Activated T-cell treated with anti-CD3 and anti-CD28 coated beads for 48 hours (primary cell): Measurements from ENCODE around the gene LYPD6.
"Not testable (repeated sequence)": the region's sequence is repeated elsewhere in the genome, so short reads cannot be mapped to it uniquely, and the experiment has no call there.

ENCODE experiments used
- DNase-seq: peaks from one replicate; pipeline ENCODE4 v3.0.0-alpha.2; 2020; ENCODE audit warnings: low read depth

The LYPD6 gene

GRCh38 chr2:149451417-149452165 lies 121.2 kb downstream of the LYPD6 start:
- no peak for DNase-seq

- DNase-seq = no peak
Observed at GRCh38 chr2:149456285-149456684, 125.9 kb downstream of the LYPD6 start.

DNA sequence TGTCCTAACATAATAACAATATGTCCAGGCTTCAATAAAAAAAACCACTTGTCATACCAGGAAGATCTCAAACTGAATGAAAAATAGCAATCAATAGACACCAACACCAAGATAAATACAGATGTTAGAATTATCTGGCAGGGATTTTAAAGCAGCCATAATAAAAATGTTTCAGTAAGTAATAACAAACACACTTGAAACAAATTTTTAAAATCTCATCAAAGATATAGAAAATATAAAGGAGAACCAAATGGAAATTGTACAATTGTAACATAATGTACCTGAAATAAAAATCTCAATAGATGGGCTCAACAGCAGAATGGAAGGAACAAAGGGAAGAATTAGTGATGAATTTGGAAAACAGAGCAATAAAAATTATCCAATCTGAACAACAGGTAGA lies 128.1 kb downstream of the LYPD6 start:
- no peak for DNase-seq

DNA sequence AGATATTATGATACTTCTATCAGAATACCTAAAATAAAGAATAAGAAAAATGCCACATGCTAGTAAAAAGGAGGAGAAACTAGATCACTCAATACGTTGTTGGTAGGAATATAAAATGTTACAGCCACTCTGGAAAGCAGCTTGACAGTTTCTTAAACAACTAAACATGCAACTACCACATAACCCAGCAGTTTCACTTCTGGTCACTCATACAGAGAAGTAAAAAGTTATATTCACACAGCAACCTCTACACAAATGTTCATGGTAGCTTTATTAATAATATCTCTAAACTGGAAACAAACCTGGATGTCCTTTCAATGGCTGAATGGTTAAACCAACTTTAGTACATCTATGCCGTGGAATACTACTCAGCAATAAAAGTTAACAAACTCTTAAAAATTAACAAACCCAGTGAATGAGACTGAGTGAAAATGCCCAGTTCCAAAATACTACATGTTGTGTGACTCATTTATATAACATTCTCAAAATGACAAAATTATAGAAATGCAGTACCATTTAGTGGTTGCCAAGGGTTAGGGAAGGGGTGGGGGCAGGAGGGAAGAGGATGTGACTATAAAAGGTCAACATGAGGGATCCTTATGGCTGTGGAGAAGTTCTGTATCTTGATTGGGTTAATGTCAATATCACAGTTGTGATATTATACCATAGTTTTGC lies 133.1 kb downstream of the LYPD6 start:
- DNase-seq = no peak

DNA sequence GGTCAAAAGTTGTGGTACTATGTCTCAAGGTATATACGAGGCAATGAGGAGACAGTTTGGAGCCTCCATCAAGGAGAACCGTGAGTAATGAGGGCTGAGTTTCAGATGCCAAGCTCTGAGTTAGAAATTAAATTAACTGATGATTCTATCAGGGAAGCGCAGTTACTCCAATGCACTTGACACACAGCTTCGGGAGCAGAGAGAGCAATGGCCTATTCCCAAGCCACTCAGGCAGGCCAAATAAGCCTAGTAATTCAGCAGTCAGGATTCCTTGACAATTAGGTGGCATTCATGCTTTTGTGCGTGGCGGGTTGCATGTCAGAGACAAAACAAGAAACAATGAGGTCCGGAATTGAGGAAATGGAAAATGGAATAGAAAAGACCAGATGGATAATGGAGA lies 134.0 kb downstream of the LYPD6 start:
- no peak for DNase-seq

DNA sequence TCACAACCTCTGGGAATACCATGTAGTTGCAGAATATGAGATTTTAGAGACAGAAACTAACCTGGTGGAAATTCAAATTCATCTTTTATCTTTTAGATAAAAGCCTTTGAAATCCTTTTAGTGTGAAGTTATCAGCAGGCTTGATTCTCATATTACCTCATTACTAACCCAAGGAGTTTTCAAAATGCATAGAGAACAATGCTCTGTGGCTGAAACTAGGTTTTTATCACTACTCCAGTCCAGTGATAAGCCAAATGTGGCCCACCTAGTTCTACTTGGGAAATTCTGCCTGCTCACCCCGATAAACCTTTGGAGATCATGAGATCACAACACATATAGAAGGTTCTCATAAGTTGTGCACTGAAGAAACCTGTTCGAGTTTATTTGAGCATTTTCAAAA lies 135.5 kb downstream of the LYPD6 start:
- DNase-seq = no peak

DNA sequence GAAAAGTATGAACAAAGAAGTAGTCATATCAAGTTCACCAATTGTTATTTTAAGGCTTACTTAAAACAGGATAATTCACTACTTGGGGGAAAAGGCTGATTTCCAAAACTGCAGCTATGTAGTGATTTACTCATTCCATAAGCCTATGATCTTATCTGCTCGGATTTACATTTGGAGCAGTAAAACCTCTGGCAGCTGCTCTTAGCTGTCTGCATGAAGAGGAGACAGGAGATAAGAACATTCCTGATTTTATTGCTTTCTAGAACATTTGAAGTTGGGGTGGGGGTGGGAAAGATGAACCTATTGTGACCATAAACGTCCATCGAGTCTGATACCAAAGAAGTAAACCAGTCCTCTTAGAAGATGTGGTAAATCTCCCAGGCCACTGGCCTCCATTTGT lies 136.2 kb downstream of the LYPD6 start:
- DNase-seq = no peak

GRCh38 chr2:149467436-149467835 lies 137.0 kb downstream of the LYPD6 start:
- DNase-seq = no peak

GRCh38 chr2:149468636-149469035 lies 138.2 kb downstream of the LYPD6 start:
- no peak for DNase-seq

- DNase-seq = no peak
Observed at GRCh38 chr2:149470046-149470445, 139.7 kb downstream of the LYPD6 start.

DNA sequence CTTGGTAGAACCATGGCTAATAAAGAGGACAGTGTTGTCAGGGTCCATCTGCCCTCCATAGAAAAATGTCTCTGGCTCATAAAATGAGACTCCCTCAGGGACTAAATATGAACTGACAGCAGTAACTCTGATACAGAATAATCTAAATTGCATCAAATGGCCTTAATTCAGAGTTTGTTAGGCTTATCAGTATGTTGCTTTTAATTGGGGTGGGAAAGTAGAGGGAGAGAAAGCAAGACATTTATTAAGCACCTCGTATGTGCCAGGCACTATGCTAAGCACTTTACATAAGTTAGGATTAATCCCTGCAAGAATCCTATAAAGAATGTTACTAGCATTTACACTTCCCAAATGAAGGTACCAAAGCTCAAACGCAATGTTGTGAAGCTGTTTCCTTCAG lies 142.0 kb downstream of the LYPD6 start:
- DNase-seq = no peak

- no peak for DNase-seq
Observed at GRCh38 chr2:149473068-149473467, 142.7 kb downstream of the LYPD6 start.

GRCh38 chr2:149473521-149473920 lies 143.1 kb downstream of the LYPD6 start:
- DNase-seq = no peak

- no peak for DNase-seq
Observed at GRCh38 chr2:149483004-149483605, 152.7 kb downstream of the LYPD6 start.

DNA sequence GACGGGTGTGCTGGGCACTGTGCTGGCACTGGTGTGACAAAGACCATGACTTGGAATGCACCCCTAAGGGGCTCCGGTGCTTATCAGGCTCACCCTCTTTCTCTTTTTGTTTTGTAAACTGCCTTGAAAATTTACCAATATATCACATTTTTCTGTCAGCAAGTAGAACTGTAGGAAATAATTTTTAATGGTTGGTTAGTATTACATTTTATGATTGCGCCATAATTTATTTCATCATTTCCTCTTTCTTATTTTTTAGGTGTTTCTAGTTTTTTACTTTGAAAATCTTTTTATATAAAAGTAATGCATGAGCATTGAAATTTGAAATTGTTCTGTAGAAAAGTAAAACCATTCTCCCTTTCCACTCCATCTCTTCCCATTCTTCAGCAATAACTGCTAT lies 156.3 kb downstream of the LYPD6 start:
- DNase-seq = no peak

GRCh38 chr2:149487189-149487588 lies 156.8 kb downstream of the LYPD6 start:
- no peak for DNase-seq

GRCh38 chr2:149488706-149489440 lies 158.5 kb downstream of the LYPD6 start:
- DNase-seq = no peak

- no peak for DNase-seq
Observed at GRCh38 chr2:149489452-149489851, 159.1 kb downstream of the LYPD6 start.

GRCh38 chr2:149490296-149490695 lies 159.9 kb downstream of the LYPD6 start:
- DNase-seq = no peak

GRCh38 chr2:149492923-149493322 lies 162.5 kb downstream of the LYPD6 start:
- DNase-seq = no peak

DNA sequence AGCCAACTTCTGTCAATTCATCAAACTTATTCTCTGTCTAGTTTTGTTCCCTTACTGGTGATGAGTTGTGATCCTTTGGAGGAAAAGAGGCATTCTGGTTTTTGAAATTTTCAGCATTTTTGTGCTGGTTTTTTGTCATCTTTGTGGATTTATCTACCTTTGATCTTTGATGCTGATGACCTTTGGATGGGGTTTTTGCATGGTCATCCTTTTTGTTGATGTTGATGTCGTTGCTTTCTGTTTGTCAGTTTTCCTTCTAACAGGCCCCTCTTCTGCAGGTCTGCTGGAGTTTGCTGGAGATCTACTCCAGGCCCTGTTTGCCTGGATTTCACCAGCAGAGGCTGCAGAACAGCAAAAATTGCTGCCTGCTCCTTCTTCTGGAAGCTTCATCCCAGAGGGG lies 168.8 kb downstream of the LYPD6 start:
- not testable (repeated sequence) for DNase-seq

DNA sequence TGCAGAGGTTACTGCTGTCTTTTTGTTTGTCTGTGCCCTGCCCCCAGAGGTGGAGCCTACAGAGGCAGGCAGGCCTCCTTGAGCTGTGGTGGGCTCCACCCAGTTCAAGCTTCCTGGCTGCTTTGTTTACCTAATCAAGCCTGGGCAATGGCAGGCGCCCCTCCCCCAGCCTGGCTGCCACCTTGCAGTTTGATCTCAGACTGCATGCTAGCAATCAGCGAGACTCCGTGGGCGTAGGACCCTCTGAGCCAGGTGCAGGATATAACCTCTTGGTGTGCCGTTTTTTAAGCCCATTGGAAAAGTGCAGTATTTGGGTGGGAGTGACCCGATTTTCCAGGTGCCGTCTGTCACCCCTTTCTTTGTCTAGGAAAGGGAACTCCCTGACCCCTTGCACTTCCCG lies 176.4 kb downstream of the LYPD6 start:
- not testable (repeated sequence) for DNase-seq

- DNase-seq = no peak
Observed at GRCh38 chr2:149507974-149508373, 177.6 kb downstream of the LYPD6 start.
